ENCODE data around the gene ZNF564.
"Not testable (repeated sequence)": the region's sequence is repeated elsewhere in the genome, so short reads cannot be mapped to it uniquely, and the experiment has no call there.

The ZNF564 gene

GRCh38 chr19:12513531-12514061 lies 37.7 kb downstream of the ZNF564 start:
- WGBS, 2 experiments: 94 to 95% methylated on average over 35 of the region's 35 CpGs
- Histone ChIP-seq H3K36me3 (ENCODE audit: control insufficient read depth, insufficient read depth, low read length) (no peaks in the 10 kb centered on the region), H3K27me3 (ENCODE audit: control insufficient read depth, insufficient read depth, low read length, poor library complexity, severe bottlenecking) (no peaks in the 10 kb centered on the region), H3K4me1 (ENCODE audit: control insufficient read depth, insufficient read depth, low read length) (no peaks in the 10 kb centered on the region), H3K4me3 (ENCODE audit: insufficient read depth, low read depth, low read length) (no peak overlapping the region), H3K27ac (ENCODE audit: insufficient read depth, low read depth, low read length, poor library complexity, severe bottlenecking) (no peak overlapping the region), H3K9me3 (ENCODE audit: control insufficient read depth, low read length) (no peaks in the 10 kb centered on the region)

- no peaks in the 10 kb centered on the region for H3K36me3 ChIP-seq (ENCODE audit: control insufficient read depth, insufficient read depth, low read length)
- H3K4me1 ChIP-seq (ENCODE audit: control insufficient read depth, insufficient read depth, low read length): no peaks in the 10 kb centered on the region
- H3K27ac ChIP-seq (ENCODE audit: insufficient read depth, low read depth, low read length, poor library complexity, severe bottlenecking): no peak overlapping the region
- H3K4me3 ChIP-seq (ENCODE audit: insufficient read depth, low read depth, low read length): no peak overlapping the region
- WGBS, 2 experiments: 96 to 98% methylated on average over 4 of the region's 4 CpGs
- no peaks in the 10 kb centered on the region for H3K27me3 ChIP-seq (ENCODE audit: control insufficient read depth, insufficient read depth, low read length, poor library complexity, severe bottlenecking)
- no peaks in the 10 kb centered on the region for H3K9me3 ChIP-seq (ENCODE audit: control insufficient read depth, low read length)
Observed at GRCh38 chr19:12497032-12497431, 54.2 kb downstream of the ZNF564 start.

- Histone ChIP-seq H3K4me1 (ENCODE audit: control insufficient read depth, insufficient read depth, low read length) (no peaks in the 10 kb centered on the region), H3K27me3 (ENCODE audit: control insufficient read depth, insufficient read depth, low read length, poor library complexity, severe bottlenecking) (no peaks in the 10 kb centered on the region), H3K4me3 (ENCODE audit: insufficient read depth, low read depth, low read length) (no peak overlapping the region), H3K9me3 (ENCODE audit: control insufficient read depth, low read length) (no peaks in the 10 kb centered on the region), H3K36me3 (ENCODE audit: control insufficient read depth, insufficient read depth, low read length) (no peaks in the 10 kb centered on the region), H3K27ac (ENCODE audit: insufficient read depth, low read depth, low read length, poor library complexity, severe bottlenecking) (no peak overlapping the region)
- 89 to 94% methylated on average over 6 of the region's 6 CpGs for WGBS, 2 experiments
Observed at GRCh38 chr19:12496480-12496879, 54.8 kb downstream of the ZNF564 start.

DNA sequence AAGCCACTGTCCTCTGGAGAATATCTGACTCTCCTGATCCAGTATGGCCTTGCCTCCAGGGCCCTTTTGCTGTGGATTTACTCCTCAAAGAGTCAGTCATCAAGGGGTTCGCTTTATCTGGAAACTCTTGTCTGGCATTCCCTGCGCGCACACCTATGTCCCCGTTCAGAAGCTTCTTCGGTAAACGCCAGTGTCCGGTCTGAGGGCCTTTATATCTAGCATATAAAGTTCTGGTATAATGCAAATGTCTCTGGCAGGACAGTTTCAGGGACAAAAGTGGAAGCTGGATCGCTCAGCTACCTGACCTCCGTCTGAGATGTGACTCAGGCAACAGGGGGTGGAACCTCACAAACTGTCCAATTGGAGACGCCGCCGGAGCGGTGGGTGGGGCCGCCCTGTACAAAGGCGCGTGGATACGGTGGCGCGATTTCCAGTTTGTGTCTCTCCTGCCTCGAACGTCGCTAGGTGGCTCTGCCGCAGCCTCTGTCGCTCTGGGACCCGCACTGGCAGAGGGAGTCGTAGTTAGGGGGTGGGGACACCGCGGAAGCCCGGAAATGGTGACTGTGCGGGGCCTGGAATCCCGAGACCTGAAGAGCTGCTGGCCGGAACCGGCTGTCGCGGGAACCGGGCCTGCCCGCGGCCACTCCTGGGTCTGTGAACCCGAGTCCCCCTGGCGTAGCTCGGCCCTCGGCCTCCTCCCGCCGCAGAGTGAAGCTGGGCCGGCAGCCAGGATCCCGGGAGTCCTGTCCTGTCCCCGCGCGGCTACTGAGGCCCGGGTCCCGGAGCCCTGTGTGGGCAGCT lies 56.1 kb downstream of the ZNF564 start:
- Histone ChIP-seq H3K36me3 (ENCODE audit: control insufficient read depth, insufficient read depth, low read length) (no peaks in the 10 kb centered on the region), H3K27ac (ENCODE audit: insufficient read depth, low read depth, low read length, poor library complexity, severe bottlenecking) (peak overlapping the region; percentile 28), H3K9me3 (ENCODE audit: control insufficient read depth, low read length) (no peaks in the 10 kb centered on the region), H3K4me1 (ENCODE audit: control insufficient read depth, insufficient read depth, low read length) (no peaks in the 10 kb centered on the region), H3K4me3 (ENCODE audit: insufficient read depth, low read depth, low read length) (peak overlapping the region; percentile 44), H3K27me3 (ENCODE audit: control insufficient read depth, insufficient read depth, low read length, poor library complexity, severe bottlenecking) (no peaks in the 10 kb centered on the region)
- WGBS, 2 experiments: 13% methylated on average over 51 of the region's 51 CpGs

GRCh38 chr19:12494260-12494860 lies 56.9 kb downstream of the ZNF564 start:
- Histone ChIP-seq H3K4me3 (ENCODE audit: insufficient read depth, low read depth, low read length) (no peak overlapping the region), H3K4me1 (ENCODE audit: control insufficient read depth, insufficient read depth, low read length) (no peaks in the 10 kb centered on the region), H3K36me3 (ENCODE audit: control insufficient read depth, insufficient read depth, low read length) (no peaks in the 10 kb centered on the region), H3K9me3 (ENCODE audit: control insufficient read depth, low read length) (no peaks in the 10 kb centered on the region), H3K27ac (ENCODE audit: insufficient read depth, low read depth, low read length, poor library complexity, severe bottlenecking) (no peak overlapping the region), H3K27me3 (ENCODE audit: control insufficient read depth, insufficient read depth, low read length, poor library complexity, severe bottlenecking) (no peaks in the 10 kb centered on the region)
- WGBS, 2 experiments: 86 to 99% methylated on average over 3 of the region's 3 CpGs

DNA sequence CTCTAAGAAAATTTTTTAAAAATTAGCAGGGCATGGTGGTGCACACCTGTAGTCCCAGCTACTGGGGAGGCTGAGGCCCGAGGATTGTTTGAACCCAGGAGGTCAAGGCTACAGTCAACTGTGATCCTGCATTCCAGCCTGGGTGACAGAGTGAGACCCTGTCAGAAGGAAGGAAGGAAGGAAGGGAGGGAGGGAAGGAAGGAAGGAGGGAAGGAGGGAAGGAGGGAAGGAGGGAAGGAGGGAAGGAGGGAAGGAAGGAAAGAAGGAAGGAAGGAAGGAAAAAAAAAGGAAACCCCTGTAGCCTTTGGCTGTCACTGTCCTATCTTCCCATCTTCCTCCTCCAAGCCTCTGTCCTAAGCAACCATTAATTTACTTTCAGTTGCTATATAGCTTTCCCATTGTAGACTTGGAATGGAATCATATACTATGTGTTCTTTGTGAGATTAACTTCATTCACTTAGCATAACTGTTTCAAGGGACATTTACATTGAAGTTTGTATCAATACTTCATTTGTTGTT lies 65.0 kb downstream of the ZNF564 start:
- not testable (repeated sequence) for H3K4me3 ChIP-seq (ENCODE audit: insufficient read depth, low read depth, low read length); H3K36me3 ChIP-seq (ENCODE audit: control insufficient read depth, insufficient read depth, low read length); H3K9me3 ChIP-seq (ENCODE audit: control insufficient read depth, low read length); H3K4me1 ChIP-seq (ENCODE audit: control insufficient read depth, insufficient read depth, low read length); H3K27ac ChIP-seq (ENCODE audit: insufficient read depth, low read depth, low read length, poor library complexity, severe bottlenecking); H3K27me3 ChIP-seq (ENCODE audit: control insufficient read depth, insufficient read depth, low read length, poor library complexity, severe bottlenecking)
- 87 to 92% methylated on average over 1 of the region's 1 CpG for WGBS, 2 experiments

DNA sequence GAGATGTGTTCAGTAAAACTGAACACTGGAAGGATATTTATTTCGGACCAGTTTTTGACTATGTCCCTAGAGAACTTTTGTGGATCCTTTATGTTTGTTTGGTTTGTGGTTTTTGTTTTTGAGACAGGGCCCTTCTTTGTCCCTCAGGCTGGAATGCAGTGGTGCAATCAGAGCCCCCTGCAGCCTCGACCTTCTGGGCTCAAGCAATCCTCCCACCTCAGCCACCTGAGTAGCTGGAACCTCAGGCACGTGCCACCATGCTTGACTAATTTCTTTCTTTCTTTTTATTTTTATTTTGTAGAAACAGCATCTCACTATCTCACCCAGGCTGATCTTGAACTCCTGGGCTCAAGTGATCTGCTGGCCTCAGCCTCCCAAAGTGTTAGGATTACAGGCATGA lies 65.7 kb downstream of the ZNF564 start:
- H3K4me3 ChIP-seq (ENCODE audit: insufficient read depth, low read depth, low read length): no peak overlapping the region
- H3K4me1 ChIP-seq (ENCODE audit: control insufficient read depth, insufficient read depth, low read length): peaks cover 5% of the 10 kb centered on the region
- H3K27ac ChIP-seq (ENCODE audit: insufficient read depth, low read depth, low read length, poor library complexity, severe bottlenecking): peak overlapping the region; percentile 94
- 61 to 62% methylated on average over 3 of the region's 3 CpGs for WGBS, 2 experiments
- no peaks in the 10 kb centered on the region for H3K36me3 ChIP-seq (ENCODE audit: control insufficient read depth, insufficient read depth, low read length)
- no peaks in the 10 kb centered on the region for H3K27me3 ChIP-seq (ENCODE audit: control insufficient read depth, insufficient read depth, low read length, poor library complexity, severe bottlenecking)
- H3K9me3 ChIP-seq (ENCODE audit: control insufficient read depth, low read length): no peaks in the 10 kb centered on the region

DNA sequence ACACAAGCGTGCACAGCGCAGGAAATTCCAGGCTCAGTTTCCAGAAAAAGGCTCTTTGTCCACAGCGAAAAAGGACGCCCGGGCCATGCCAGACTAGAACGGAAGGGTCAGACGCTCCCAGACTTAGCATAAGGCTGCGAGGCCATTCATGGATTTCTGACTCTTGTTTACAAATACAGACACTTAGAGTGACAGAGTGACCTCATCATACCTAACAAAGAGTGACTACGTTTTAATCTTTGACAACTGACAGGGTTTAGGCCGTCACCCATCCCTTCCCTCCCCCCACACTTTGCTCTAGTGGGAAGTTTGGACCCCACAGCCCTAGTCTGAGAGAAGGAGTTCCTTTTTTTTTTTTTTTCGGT lies 66.2 kb downstream of the ZNF564 start:
- Histone ChIP-seq H3K27ac (ENCODE audit: insufficient read depth, low read depth, low read length, poor library complexity, severe bottlenecking) (peak overlapping the region; percentile 94), H3K4me3 (ENCODE audit: insufficient read depth, low read depth, low read length) (peak overlapping the region; percentile 95), H3K27me3 (ENCODE audit: control insufficient read depth, insufficient read depth, low read length, poor library complexity, severe bottlenecking) (no peaks in the 10 kb centered on the region), H3K9me3 (ENCODE audit: control insufficient read depth, low read length) (no peaks in the 10 kb centered on the region), H3K36me3 (ENCODE audit: control insufficient read depth, insufficient read depth, low read length) (no peaks in the 10 kb centered on the region), H3K4me1 (ENCODE audit: control insufficient read depth, insufficient read depth, low read length) (peaks cover 5% of the 10 kb centered on the region)
- WGBS, 2 experiments: 4 to 7% methylated on average over 11 of the region's 11 CpGs

DNA sequence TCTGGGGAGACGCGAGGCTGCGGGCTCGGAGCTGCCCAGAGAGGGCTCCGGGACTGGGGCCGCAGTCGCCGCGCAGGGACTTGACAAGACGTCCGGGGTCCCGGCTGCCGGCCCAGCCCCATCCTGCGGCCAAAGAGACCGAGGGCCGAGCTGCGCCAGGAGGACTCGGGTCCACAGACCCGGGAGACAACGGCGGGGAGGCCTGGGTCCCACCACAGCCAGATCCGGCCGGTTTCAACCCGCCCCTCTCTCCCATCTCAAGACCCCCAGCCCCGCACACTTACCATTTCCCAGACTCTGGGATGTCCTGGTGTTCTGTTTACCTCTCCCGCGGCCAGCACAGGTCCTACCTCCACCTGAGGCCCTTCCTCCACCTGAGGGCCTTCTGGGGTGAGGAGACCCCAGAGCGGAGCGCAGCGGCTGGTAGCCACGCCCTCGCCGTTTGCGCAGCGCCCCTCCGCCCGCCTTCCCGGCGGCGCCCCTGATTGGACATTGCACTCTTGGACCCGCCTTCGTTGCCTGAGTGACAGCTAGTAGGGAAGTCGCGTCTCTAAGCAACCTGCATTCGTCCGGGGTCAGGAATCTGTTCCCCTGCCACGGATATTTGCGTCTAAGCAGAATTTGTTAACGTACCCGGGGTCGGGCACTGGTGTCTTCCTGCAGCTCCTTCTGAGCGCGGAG lies 66.8 kb downstream of the ZNF564 start, which contains the start of gene ZNF709:
ZNF709 (minus strand) TSS at position 446 of the 681 bp plus-strand sequence; CDS start at position 287, 159 bp downstream.
- no peaks in the 10 kb centered on the region for H3K27me3 ChIP-seq (ENCODE audit: control insufficient read depth, insufficient read depth, low read length, poor library complexity, severe bottlenecking)
- H3K27ac ChIP-seq (ENCODE audit: insufficient read depth, low read depth, low read length, poor library complexity, severe bottlenecking): peak within 1 kb of the TSS; percentile 94
- peak within 1 kb of the TSS; percentile 95 for H3K4me3 ChIP-seq (ENCODE audit: insufficient read depth, low read depth, low read length)
- H3K4me1 ChIP-seq (ENCODE audit: control insufficient read depth, insufficient read depth, low read length): peaks cover 5% of the 10 kb centered on the region
- H3K36me3 ChIP-seq (ENCODE audit: control insufficient read depth, insufficient read depth, low read length): no peaks in the 10 kb centered on the region
- H3K9me3 ChIP-seq (ENCODE audit: control insufficient read depth, low read length): no peaks in the 10 kb centered on the region
- 0% methylated on average over 53 of the region's 53 CpGs for WGBS, 2 experiments

DNA sequence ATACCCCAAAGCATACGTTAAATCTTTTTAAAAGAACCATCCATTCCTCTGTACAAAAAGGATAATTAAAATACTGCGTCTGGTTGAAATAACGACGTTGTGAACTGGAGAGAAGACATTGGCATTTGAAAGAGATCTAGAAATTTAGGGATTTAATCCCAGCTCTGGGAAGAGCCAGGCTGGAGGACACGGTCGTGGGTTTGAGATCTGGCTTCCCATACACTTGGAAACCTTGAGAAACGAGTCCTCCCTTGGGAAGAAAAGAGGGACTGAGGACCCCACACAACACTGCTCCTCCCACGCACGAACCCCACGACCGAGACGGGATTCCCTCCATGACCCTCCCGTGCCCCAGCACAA lies 67.3 kb downstream of the ZNF564 start:
- 4% methylated on average over 13 of the region's 13 CpGs for WGBS, 2 experiments
- H3K36me3 ChIP-seq (ENCODE audit: control insufficient read depth, insufficient read depth, low read length): no peaks in the 10 kb centered on the region
- peaks cover 5% of the 10 kb centered on the region for H3K4me1 ChIP-seq (ENCODE audit: control insufficient read depth, insufficient read depth, low read length)
- H3K27ac ChIP-seq (ENCODE audit: insufficient read depth, low read depth, low read length, poor library complexity, severe bottlenecking): peak overlapping the region; percentile 88
- peak overlapping the region; percentile 95 for H3K4me3 ChIP-seq (ENCODE audit: insufficient read depth, low read depth, low read length)
- no peaks in the 10 kb centered on the region for H3K9me3 ChIP-seq (ENCODE audit: control insufficient read depth, low read length)
- H3K27me3 ChIP-seq (ENCODE audit: control insufficient read depth, insufficient read depth, low read length, poor library complexity, severe bottlenecking): no peaks in the 10 kb centered on the region

All from ectodermal cell (in vitro differentiated cells).